ENCODE results near the gene C7orf57. TPM values are rescaled to one million over a fixed set of nuclear protein-coding genes. Genes with fewer than 3 reads are reported as not detected.
"Not testable (repeated sequence)": the region's sequence is repeated elsewhere in the genome, so short reads cannot be mapped to it uniquely, and the experiment has no call there.

The C7orf57 gene
- not detected for total RNA-seq

DNA sequence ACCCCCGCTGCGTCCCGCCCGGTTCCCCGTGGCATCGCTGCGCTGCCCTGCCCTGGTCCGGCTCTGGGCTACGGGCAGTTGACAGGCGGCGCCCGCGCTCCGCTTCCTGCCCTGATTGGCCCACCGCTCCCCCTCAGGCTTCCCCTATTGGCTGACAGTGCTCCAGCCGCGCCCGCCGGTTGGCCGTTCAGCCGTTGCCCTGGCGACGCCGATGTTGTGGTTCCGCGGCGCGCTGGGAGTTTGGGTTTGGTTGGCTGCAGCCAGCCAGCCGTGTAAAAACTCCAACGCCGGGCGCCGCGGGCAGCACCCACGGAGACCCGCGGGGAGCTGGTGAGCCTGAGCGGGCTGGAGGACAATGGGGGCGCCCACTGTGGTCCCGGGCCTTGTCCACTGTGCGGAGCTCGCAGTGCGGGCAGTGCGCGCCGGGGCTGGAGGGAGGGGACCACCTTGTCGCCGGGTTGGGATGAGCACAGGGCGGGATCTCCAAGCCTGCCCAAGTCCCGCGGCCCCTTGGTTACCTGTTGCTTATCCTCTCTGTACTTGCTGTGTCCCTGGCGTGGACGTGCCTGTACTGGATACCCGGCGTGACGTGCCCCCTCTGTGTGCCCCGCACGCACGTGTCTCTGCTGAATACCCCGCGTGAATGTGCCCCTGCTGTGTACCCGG, at the start of gene C7orf57:
Gene C7orf57 (plus strand): TSS at position 243 of the 666 bp plus-strand sequence. CDS start 766 bp downstream, outside the sequence.
- no peak for TF ChIP-seq CTCF (IDR thresholded peaks at IDR 0.05)
- Histone ChIP-seq H3K4me3 (peak within 1 kb of the TSS; percentile 77), H3K4me1 (ENCODE audit: control insufficient read depth in 1 of 2, low read depth in 2 of 2) (peaks cover 8 to 9% of the 10 kb centered on the region in 2 donors), H3K36me3 (no peaks in the 10 kb centered on the region), H3K9me3 (no peaks in the 10 kb centered on the region), H3K27me3 (replicated peaks; ENCODE audit: insufficient read depth) (no peaks in the 10 kb centered on the region), H3K27ac (no peak within 1 kb of the TSS)
- peak; percentile 91 for ATAC-seq (ENCODE audit: insufficient number of reproducible peaks, low FRiP score, low read depth)
- DNase-seq (ENCODE audit: low spot score), result peak; percentile 80

- Histone ChIP-seq H3K27me3 (replicated peaks; ENCODE audit: insufficient read depth) (no peaks in the 10 kb centered on the region), H3K4me1 (ENCODE audit: control insufficient read depth in 1 of 2, low read depth in 2 of 2) (peaks cover 0 to 10% of the 10 kb centered on the region in 2 donors), H3K9me3 (no peaks in the 10 kb centered on the region), H3K36me3 (no peaks in the 10 kb centered on the region), H3K27ac (no peak overlapping the region), H3K4me3 (no peak overlapping the region)
- DNase-seq (ENCODE audit: low spot score) (no peak), ATAC-seq (ENCODE audit: insufficient number of reproducible peaks, low FRiP score, low read depth) (no peak)
- no peak for TF ChIP-seq CTCF (IDR thresholded peaks at IDR 0.05)
These were observed 46.6 kb upstream of the C7orf57 start for GRCh38 chr7:47988496-47989386.

DNA sequence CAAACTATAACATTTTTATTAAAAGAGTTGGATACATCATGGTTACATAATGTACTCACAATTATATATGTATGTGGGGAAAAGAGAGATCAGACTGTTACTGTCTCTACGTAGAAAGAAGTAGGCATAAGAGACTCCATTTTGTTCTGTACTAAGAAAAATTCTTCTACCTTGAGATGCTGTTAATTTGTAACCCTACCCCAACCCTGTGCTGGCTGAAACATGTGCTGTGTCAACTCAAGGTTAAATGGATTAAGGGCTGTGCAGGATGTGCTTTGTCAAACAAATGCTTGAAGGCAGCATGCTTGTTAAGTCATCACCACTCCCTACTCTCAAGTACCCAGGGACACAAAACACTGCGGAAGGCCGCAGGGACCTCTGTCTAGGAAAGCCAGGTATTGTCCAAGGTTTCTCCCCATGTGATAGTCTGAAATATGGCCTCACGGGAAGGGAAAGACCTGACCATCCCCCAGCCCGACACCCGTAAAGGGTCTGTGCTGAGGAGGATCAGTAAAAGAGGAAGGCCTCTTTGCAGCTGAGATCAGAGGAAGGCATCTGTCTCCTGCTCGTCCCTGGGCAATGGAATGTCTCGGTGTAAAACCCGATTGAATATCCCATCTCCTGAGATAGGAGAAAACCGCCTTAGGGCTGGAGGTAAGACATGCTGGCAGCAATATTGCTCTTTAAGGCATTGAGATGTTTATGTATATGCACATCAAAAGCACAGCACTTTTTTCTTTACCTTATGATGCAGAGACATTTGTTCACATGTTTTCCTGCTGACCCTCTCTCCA, 45.5 kb upstream of the C7orf57 start:
- DNase-seq (ENCODE audit: low spot score); ATAC-seq (ENCODE audit: insufficient number of reproducible peaks, low FRiP score, low read depth); H3K27ac ChIP-seq; H3K9me3 ChIP-seq; H3K36me3 ChIP-seq; H3K4me3 ChIP-seq; H3K27me3 ChIP-seq (replicated peaks; ENCODE audit: insufficient read depth): not testable (repeated sequence)
- H3K4me1 ChIP-seq (ENCODE audit: control insufficient read depth in 1 of 2, low read depth in 2 of 2), result peaks cover 0 to 10% of the 10 kb centered on the region in 2 donors

DNA sequence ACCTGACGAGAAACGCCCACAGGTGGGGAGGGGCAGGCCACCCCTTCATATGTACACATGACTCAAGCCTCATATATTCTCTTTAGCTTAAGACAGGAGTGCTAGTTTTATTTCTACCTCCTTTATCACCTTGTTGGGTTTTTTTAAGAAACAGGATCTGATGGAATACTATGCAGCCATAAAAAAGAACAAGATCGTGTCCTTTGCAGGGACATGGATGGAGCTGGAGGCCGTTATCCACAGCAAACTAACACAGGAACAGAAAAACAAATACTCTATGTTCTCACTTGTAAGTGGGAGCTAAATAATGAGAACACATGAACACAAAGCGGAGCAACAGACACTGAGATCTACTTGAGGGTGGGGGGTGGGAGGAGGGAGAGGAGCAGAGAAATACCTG, 44.8 kb upstream of the C7orf57 start:
- no peak for TF ChIP-seq CTCF (IDR thresholded peaks at IDR 0.05)
- Histone ChIP-seq H3K9me3 (no peaks in the 10 kb centered on the region), H3K4me3 (no peak overlapping the region), H3K27ac (no peak overlapping the region), H3K4me1 (ENCODE audit: control insufficient read depth in 1 of 2, low read depth in 2 of 2) (peaks cover 0 to 10% of the 10 kb centered on the region in 2 donors), H3K27me3 (replicated peaks; ENCODE audit: insufficient read depth) (no peaks in the 10 kb centered on the region), H3K36me3 (no peaks in the 10 kb centered on the region)
- ATAC-seq (ENCODE audit: insufficient number of reproducible peaks, low FRiP score, low read depth), result no peak
- no peak for DNase-seq (ENCODE audit: low spot score)

DNA sequence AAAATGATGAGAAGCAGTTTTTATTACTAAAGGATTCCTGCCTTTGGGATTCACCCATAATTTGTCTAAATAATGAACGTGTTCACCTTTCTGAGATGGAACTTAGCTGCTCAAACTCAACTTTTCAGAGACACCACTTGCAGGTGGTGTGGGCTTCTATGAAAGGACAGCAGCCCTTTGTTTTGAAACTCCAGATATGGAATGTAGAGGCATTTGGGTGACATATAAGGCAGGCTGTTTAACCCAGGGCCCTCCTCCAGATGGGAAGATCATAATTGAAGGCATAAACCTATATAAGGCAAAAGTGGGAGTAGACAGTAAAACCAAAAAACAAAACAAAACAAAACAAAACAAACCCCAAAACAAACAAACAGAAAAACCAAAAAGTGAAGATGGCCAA, 44.1 kb upstream of the C7orf57 start:
- Histone ChIP-seq H3K36me3 (no peaks in the 10 kb centered on the region), H3K9me3 (no peaks in the 10 kb centered on the region), H3K4me3 (peak overlapping the region; percentile 87), H3K27ac (no peak overlapping the region), H3K27me3 (replicated peaks; ENCODE audit: insufficient read depth) (no peaks in the 10 kb centered on the region), H3K4me1 (ENCODE audit: control insufficient read depth in 1 of 2, low read depth in 2 of 2) (peaks cover 0 to 10% of the 10 kb centered on the region in 2 donors)
- TF ChIP-seq CTCF (IDR thresholded peaks at IDR 0.05), result no peak
- ATAC-seq (ENCODE audit: insufficient number of reproducible peaks, low FRiP score, low read depth) (no peak), DNase-seq (ENCODE audit: low spot score) (no peak)
